ENCODE data around the gene SRGAP2B.
"Not testable (repeated sequence)": the region's sequence is repeated elsewhere in the genome, so short reads cannot be mapped to it uniquely, and the experiment has no call there.

Gene SRGAP2B
- 2.6 to 4.9 (median 3.8) reads per million in 4 experiments for total RNA-seq

GRCh38 chr1:145095284-145096057 lies at the start of gene SRGAP2B, which contains the start of gene FAM72D:
TSS of gene SRGAP2B (minus strand) at chr1:145095328. CDS start at chr1:145092901, 2,427 bp downstream.
TSS of gene FAM72D (plus strand) at chr1:145095974. CDS start at chr1:145096848, 874 bp downstream.
- not testable (repeated sequence) for DNase-seq

- DNase-seq = not testable (repeated sequence)
Measured at GRCh38 chr1:145144264-145144913, 49.3 kb upstream of the SRGAP2B start.

- not testable (repeated sequence) for DNase-seq
Measured at GRCh38 chr1:145140549-145140948, 45.4 kb upstream of the SRGAP2B start.

- not testable (repeated sequence) for DNase-seq
Measured at GRCh38 chr1:145134476-145134875, 39.3 kb upstream of the SRGAP2B start.

GRCh38 chr1:145128697-145129469 lies 33.8 kb upstream of the SRGAP2B start:
- DNase-seq = not testable (repeated sequence)

GRCh38 chr1:145127144-145127543 lies 32.0 kb upstream of the SRGAP2B start:
- not testable (repeated sequence) for DNase-seq

- DNase-seq = not testable (repeated sequence)
Measured at GRCh38 chr1:145125112-145125511, 30.0 kb upstream of the SRGAP2B start.

- DNase-seq = not testable (repeated sequence)
Measured at GRCh38 chr1:145123992-145124641, 29.0 kb upstream of the SRGAP2B start.

GRCh38 chr1:145123062-145123395 lies 27.9 kb upstream of the SRGAP2B start:
- not testable (repeated sequence) for DNase-seq

- DNase-seq = not testable (repeated sequence)
Measured at GRCh38 chr1:145122344-145123061, 27.4 kb upstream of the SRGAP2B start.

GRCh38 chr1:145119842-145120241 lies 24.7 kb upstream of the SRGAP2B start:
- not testable (repeated sequence) for DNase-seq

- not testable (repeated sequence) for DNase-seq
Measured at GRCh38 chr1:145115587-145116493, 20.7 kb upstream of the SRGAP2B start.

- not testable (repeated sequence) for DNase-seq
Measured at GRCh38 chr1:145114560-145115057, 19.5 kb upstream of the SRGAP2B start.

- DNase-seq = not testable (repeated sequence)
Measured at GRCh38 chr1:145112703-145113102, 17.6 kb upstream of the SRGAP2B start.

GRCh38 chr1:145111674-145112073 lies 16.5 kb upstream of the SRGAP2B start:
- not testable (repeated sequence) for DNase-seq

GRCh38 chr1:145103294-145103693 lies 8.2 kb upstream of the SRGAP2B start:
- not testable (repeated sequence) for DNase-seq

GRCh38 chr1:145101725-145102124 lies 6.6 kb upstream of the SRGAP2B start:
- DNase-seq = not testable (repeated sequence)

GRCh38 chr1:145094655-145095211 lies 395 bp downstream of the SRGAP2B start:
- not testable (repeated sequence) for DNase-seq

- DNase-seq = not testable (repeated sequence)
Measured at GRCh38 chr1:145093517-145094149, 1.5 kb downstream of the SRGAP2B start.
